Progenitor cell of endocrine pancreas (in vitro differentiated cells): ENCODE measurements around the gene MCFD2. TPM values are rescaled to one million over a fixed set of nuclear protein-coding genes. Genes with fewer than 3 reads are reported as not detected.

Source experiments
- DNase-seq: peaks from one replicate; pipeline ENCODE4 v3.0.0; 2021; ENCODE audit warnings: low spot score; ENCODE audit not compliant: unreplicated experiment
- H3K27ac Mint-ChIP-seq: 2 replicates; pipeline ENCODE4 v1.8.0; 2021; ENCODE audit warnings: mild to moderate bottlenecking, moderate library complexity, mixed read lengths
- H3K27me3 Mint-ChIP-seq: 2 replicates; pipeline ENCODE4 v1.8.0; 2021; ENCODE audit warnings: mixed read lengths
- H3K36me3 Mint-ChIP-seq: 2 replicates; pipeline ENCODE4 v1.8.0; 2022; ENCODE audit warnings: mixed read lengths; ENCODE audit not compliant: insufficient read depth
- H3K4me1 Mint-ChIP-seq: 2 replicates; pipeline ENCODE4 v1.8.0; 2021; ENCODE audit warnings: low read depth, mixed read lengths
- H3K4me3 Mint-ChIP-seq: 2 replicates; pipeline ENCODE4 v1.8.0; 2021; ENCODE audit warnings: low read depth, mild to moderate bottlenecking, moderate library complexity, mixed read lengths
- H3K9me3 Mint-ChIP-seq: 2 replicates; pipeline ENCODE4 v1.8.0; 2021; ENCODE audit warnings: low read depth, mixed read lengths
- total RNA-seq: library from RNA; stranded (reverse); gene quantifications from 2 replicates; pipeline ENCODE4 v1.2.1, GENCODE V29; 2021
- TF ChIP-seq, protein P1 (sequence below): fragments of 200-600 bp; sonication (generic); IDR thresholded peaks from one replicate; pipeline ENCODE4 v1.5.0; 2021; ENCODE audit warnings: antibody characterized with exemption, mild to moderate bottlenecking; ENCODE audit not compliant: unreplicated experiment

The MCFD2 gene
- total RNA-seq, 1 donor from 2014 or later = 72.9 TPM

DNA sequence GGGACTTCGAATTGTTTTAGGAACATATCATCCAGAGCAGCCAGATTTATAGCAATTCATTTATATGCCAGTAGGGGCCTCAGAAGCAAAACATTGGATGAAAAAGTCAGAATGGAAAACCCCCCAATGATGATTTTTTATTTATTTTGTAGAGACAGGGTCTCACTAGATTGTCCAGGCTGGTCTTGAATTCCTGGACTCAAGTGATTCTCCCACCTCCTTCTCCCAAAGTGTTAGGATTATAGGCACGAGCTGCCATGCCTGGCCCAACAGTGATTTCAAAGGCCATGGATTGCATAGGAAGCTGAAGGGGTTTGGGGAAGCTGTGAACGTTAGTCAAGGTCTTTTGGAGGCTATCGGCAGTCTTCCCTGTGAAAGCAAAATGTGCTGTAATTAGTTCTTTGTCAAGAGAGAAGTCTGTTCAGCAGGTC, 21.9 kb upstream of the MCFD2 start:
- no peak for DNase-seq
- TF ChIP-seq, protein P1, sequence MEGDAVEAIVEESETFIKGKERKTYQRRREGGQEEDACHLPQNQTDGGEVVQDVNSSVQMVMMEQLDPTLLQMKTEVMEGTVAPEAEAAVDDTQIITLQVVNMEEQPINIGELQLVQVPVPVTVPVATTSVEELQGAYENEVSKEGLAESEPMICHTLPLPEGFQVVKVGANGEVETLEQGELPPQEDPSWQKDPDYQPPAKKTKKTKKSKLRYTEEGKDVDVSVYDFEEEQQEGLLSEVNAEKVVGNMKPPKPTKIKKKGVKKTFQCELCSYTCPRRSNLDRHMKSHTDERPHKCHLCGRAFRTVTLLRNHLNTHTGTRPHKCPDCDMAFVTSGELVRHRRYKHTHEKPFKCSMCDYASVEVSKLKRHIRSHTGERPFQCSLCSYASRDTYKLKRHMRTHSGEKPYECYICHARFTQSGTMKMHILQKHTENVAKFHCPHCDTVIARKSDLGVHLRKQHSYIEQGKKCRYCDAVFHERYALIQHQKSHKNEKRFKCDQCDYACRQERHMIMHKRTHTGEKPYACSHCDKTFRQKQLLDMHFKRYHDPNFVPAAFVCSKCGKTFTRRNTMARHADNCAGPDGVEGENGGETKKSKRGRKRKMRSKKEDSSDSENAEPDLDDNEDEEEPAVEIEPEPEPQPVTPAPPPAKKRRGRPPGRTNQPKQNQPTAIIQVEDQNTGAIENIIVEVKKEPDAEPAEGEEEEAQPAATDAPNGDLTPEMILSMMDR = peak; percentile 34
- Mint-ChIP-seq H3K9me3 (no peaks in the 10 kb centered on the region), H3K36me3 (peaks cover 5% of the 10 kb centered on the region), H3K4me1 (peaks cover 15% of the 10 kb centered on the region), H3K27me3 (peaks cover 4% of the 10 kb centered on the region), H3K27ac (no peak overlapping the region), H3K4me3 (no peak overlapping the region)

DNA sequence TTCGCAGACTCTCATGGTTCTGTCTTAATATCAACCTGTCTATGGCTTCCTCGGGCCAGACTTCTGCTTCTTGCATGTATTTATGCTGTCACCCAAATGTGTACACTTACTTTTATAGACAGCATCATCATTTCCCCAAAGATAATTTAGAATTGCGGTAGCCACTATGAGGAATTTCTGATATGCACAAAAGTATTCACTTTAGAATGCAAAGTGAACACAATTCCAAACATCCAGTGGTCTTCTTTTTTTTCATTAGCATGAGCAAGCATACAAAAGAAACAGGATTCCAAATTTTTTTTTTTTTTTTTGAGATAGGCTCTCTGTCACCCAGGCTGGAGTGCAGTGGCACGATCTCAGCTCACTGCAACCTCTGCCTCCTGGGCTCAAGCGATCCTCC, 21.0 kb upstream of the MCFD2 start:
- Mint-ChIP-seq H3K27ac (no peak overlapping the region), H3K27me3 (peaks cover 4% of the 10 kb centered on the region), H3K4me1 (peaks cover 9% of the 10 kb centered on the region), H3K9me3 (no peaks in the 10 kb centered on the region), H3K4me3 (no peak overlapping the region), H3K36me3 (peaks cover 5% of the 10 kb centered on the region)
- TF ChIP-seq, protein P1 = no peak
- DNase-seq = no peak

DNA sequence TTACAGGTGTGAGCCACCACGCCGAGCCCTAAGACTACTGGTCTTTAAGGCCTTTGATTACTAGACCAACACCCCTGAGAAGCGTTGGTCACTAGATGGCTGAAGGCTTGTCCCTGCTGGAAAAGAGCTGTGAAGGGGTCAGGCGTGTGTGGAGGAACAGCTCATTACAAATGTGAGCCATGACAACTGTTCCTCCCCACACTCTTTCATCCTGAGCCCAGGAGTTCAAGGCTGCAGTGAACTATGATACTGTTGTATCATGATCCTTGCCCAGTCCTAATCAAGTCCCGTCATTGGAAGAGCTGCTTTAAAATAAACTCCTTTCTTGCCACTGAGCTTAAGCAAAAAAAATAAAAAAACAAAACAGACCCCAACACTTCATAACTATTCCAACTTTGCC, 19.5 kb upstream of the MCFD2 start:
- no peak for DNase-seq
- Mint-ChIP-seq H3K4me1 (peaks cover 7% of the 10 kb centered on the region), H3K36me3 (peaks cover 7% of the 10 kb centered on the region), H3K27ac (no peak overlapping the region), H3K9me3 (no peaks in the 10 kb centered on the region), H3K4me3 (no peak overlapping the region), H3K27me3 (peaks cover 4% of the 10 kb centered on the region)
- TF ChIP-seq, protein P1 = no peak

DNA sequence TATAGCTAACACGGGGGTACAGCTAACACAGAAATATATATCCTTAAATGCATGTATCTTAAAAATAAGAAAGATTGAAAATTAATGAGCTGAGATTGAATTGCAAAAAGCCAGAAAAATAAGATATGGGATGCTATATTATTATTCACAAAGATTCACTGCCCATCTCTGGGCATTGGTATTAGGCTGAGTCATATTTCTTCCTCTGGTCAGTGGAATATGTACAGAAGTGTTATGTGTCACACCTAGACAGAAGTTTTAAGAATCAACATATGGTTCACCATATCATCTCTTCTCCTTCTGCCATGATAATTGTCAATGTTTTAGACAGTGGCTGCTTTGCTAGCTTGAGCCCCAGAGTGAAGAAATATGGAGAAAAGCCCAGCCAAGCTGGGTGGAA, 14.0 kb upstream of the MCFD2 start:
- H3K27ac Mint-ChIP-seq = no peak overlapping the region
- H3K27me3 Mint-ChIP-seq = no peaks in the 10 kb centered on the region
- TF ChIP-seq, protein P1 = no peak
- peaks cover 19% of the 10 kb centered on the region for H3K36me3 Mint-ChIP-seq
- H3K4me1 Mint-ChIP-seq = no peaks in the 10 kb centered on the region
- no peak overlapping the region for H3K4me3 Mint-ChIP-seq
- peaks cover 16% of the 10 kb centered on the region for H3K9me3 Mint-ChIP-seq
- DNase-seq = no peak

DNA sequence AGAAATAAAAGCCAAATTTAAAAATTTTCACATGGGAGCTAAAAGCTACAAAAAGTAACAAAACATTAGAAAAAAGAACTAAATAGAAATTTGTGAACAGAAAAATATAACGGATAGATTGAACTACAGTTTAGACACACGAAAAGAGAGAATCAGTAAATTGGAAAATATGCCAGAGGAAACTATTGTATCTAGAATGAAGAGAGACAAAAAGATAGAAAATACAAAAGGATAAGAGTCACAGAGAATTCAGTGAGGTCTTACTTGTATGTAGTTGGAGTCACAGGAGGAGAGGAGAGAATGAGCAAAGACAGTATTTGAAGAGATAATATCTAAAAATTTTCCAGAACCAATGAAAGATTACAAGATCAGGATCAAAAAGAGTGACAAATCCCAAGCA, 11.3 kb upstream of the MCFD2 start:
- TF ChIP-seq, protein P1 = no peak
- peaks cover 16% of the 10 kb centered on the region for H3K9me3 Mint-ChIP-seq
- no peaks in the 10 kb centered on the region for H3K27me3 Mint-ChIP-seq
- peak overlapping the region; percentile 39 for H3K27ac Mint-ChIP-seq
- DNase-seq = no peak
- peaks cover 19% of the 10 kb centered on the region for H3K36me3 Mint-ChIP-seq
- no peak overlapping the region for H3K4me3 Mint-ChIP-seq
- H3K4me1 Mint-ChIP-seq = no peaks in the 10 kb centered on the region
